GM18861 (cell line): Measurements from ENCODE around the gene BMPER.

Experiments
- ATAC-seq: cut with Tn5 transposase; IDR thresholded peaks from one replicate; pipeline ENCODE4 v1.9.1; 2021; ENCODE audit not compliant: unreplicated experiment

The BMPER gene

DNA sequence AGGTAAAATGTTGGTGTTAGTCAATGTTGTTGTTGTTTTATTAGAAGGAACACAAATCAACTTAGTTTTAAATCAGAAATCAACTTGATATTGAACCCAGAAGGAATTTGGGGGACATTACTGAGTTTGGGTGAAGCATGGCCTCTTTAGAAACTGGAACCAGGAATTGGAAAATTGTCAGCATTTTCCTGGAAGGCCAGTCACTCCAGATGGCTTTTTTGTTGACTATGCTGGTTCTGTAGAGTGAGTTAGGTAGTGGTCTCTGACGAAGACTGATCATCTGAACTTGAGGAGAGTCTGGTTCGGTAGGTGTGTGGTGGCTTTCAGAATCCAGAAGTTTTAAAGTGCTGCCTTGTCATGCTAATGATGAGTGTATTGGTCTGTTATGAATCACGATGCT is 111.5 kb downstream of the BMPER start:
- no peak for ATAC-seq

DNA sequence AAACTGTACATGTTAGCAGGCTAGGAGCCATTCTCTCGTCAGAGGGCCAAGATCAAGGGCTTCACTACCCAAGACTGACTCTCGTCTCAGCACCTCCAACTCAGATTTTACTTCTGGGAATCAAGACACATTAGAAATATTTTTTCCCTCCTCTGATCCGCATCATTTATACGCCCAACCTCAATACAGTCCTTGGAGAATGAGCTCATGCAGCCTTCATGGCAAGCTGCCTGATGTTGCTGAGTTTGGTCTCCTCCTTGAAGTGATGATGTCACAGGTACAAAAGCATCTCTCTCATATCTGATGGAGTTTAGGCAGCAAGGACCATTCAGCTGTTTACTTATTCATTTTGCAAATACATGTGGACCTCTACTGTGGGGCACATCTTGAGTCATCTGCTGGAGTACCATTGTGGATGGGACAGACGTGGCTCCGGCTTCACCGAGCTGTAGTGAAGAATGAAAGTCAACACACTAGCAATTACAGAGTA is 114.0 kb downstream of the BMPER start:
- no peak for ATAC-seq

DNA sequence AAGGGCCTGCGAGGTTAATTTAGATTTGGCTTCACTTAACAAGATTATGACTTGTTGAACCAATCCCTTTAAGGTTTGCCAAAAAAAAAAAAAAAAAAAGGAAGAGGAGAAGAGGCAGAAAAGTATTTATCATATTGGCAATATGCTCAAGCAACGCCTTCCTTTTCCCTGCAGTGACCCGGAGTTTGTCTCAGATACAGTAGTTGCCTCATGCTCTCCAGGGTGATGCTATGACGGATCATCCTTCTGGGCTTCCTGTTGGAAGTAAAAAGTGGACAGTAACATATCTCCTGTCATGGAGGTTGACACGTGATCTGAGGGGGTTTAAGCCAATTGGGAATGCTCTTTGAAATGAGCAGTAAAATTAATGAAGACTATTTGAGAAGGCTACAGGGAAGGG is 117.3 kb downstream of the BMPER start:
- ATAC-seq = no peak

DNA sequence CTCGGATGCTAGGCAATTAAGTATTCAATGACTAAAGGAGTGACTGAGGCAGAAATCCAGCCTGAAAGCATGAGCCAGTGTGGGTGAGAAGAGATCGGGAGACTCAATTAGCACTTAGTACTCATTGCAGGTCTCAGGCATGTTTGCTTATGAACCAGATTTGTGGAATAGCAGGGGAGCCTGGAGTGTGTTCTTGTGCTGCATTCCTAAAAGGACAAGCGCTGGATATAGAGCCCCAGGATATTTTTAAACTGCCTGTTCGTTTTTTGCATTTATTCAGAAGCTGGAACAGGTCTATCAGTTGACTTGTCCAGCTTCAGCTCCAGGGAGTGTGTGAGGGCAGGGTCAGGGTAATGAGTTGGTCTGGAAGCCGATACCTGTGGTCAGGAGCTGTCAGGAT is 120.3 kb downstream of the BMPER start:
- no peak for ATAC-seq

DNA sequence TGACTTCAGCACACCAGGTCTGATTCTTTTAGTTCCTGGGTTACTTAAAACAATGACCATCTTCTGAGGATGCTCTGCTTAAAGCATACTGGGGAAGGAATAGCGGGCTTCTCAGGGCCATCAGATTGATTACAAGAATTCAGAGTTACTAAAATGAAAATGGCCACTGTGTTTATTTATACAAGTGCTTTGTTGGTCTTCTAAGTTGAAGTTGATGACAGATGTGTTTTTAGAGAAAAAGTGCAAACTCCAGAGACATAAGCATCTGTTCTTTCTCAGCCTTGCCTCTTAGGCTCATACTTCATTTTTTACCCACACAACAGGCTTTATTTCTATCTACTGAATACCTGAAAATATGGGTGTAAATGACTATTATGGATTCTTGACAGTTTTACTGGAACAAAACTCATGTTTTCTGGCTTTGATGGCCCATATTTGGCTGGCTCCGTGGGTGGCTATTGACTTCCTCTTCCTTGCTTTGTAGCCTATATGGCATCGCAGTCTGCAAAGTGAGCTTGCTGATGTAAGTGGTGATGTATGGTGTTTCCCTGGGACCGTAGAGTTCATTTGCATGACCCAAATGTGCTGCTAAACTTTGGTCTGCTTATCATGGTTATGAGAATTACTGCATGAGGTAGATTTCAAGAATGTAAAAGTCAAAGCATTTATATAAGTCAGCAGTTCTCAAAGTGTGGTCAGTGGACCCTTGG is 121.3 kb downstream of the BMPER start:
- ATAC-seq = no peak

DNA sequence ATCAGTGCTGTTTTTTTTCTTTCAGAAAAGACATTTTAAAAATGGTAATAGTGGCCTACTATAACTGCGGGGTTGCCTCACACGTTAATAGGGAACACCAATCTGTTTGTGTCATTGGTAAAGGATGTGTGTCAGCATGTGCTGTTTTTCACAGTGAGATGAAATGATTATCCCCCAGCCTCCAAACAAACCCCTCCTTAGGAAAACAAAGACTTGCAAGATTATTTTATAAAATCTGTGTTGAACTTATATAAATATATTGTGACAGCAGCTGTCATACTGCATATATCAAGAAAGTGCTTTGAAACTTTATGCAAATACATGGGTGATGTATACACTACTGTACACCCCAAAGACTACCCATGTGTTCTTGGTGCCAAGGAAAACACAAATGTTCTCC is 125.8 kb downstream of the BMPER start:
- no peak for ATAC-seq

DNA sequence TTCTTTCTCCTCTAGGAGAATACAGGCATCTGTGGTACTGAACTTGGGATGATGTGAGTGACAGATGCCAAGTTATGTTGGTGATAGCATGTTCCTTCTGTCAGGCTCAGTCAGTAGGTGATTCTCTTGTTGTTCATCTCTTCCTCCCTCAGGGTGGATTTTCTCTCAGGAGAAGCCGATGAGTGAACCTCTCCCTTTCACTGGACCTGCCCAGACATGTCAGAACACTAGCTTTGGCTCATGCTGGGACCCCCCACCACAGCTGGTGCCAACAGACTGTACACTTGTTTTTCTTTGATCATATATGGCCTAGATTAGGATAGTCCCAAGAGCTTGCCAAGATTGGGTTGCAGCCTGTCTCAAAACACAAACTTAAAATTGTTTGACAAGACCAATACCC is 129.4 kb downstream of the BMPER start:
- ATAC-seq = no peak

DNA sequence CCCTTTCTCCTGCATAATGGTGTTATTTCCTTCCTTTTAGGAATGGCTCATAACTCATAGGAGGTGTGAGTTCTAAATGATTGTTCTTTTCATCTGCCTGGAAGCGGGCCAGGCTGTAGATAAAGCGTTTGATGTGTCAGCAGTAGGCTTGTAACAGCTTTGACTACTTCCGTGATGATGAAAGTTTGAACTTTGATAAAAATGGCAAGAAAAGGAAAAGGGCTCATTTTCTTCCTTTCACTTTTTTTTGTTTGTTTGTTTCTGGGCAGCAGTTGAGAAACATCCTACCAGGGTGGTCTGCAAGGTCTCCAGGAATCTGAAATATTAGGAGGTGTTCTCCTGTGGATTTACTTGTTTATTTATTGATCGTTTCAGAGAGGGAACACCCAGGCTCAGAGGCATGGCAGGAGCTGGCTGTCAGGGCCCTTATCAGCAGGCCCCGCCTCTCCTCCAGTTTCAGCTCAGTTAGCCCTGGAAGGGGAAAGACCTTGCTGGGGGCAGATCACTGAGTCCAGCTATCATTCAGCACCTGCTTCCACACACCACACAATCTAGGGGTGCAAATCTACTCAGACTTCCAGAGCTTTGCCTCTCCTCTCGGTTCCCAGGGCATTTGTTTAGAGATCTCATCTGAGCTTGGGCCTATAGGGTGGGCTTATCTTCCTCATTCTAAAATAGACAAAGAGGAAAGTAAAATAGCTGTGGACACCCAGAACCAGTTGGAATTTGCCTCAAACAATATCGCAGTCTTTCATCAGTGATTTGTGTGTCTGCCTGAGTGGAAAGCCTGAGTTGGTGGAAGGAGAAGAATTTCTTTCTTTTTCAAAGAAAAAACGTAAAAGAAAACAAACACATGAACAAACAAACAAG is 130.9 kb downstream of the BMPER start:
- ATAC-seq = no peak

DNA sequence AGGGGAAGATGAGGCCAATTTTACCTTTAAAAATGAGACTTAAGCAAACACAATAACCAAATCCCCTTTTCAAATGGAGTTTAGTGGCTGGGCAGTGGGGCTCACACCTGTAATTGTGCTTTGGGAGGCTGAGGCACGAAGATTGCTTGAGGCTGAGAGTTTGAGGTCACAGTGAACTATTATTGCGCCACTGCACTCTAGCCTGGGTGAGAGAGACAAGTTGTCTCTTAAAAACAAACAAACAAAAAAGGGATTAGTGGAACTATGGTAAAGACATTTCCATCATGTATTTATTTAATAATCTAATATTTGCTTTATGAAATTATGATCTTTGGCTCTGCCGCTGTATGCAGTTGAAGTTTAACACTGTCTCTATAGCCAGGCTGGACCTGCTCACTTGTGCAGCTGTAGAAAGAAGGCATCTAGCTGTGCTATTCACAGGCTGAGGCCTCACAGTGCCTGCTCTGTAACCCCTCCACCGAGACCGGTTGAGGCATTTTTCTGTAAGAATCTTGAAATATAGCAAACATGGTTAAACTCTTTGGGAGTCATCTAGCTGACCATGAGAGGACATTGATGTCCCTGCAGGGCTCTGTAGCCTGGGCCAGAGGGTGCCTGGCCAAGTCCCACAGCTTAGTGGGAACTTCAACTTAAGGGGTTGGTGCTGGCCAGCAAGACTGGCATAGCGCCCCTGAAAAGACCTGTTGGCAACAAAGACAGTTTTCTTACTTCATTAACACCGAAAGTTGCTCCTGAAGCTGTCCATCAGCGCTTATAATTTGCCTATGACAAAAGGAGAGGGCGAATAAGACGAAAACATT is 131.8 kb downstream of the BMPER start:
- no peak for ATAC-seq

DNA sequence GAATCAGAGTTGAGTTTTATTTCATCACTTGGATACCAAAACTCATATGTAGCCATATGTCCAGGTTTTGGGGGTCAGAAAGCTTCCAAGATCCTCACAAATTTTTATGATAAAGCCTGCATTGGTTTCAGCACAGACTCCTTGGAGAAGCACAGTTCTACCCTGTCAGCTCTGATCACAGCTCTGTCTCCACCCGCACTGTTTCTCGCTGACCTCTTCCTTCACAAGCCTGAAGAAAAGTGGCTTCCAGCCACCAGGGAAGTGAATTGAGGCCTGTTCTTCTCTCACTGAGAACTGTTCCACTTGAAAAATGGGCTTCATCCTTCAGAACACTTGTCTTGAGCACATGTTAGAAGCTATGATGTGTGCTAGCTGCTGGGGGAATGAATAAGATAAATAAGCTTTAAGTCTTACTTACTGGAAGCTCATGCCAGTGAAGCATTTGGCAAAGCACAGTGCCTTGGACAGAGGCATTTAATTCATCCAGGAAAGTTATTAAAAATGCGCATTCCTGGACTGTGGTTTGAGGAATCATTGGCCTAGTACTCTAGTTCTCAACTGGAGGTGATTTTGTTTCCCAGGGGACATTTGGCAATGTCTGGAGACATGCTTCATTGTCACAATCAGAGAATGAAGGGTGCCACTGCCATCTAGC is 133.6 kb downstream of the BMPER start:
- ATAC-seq = no peak

DNA sequence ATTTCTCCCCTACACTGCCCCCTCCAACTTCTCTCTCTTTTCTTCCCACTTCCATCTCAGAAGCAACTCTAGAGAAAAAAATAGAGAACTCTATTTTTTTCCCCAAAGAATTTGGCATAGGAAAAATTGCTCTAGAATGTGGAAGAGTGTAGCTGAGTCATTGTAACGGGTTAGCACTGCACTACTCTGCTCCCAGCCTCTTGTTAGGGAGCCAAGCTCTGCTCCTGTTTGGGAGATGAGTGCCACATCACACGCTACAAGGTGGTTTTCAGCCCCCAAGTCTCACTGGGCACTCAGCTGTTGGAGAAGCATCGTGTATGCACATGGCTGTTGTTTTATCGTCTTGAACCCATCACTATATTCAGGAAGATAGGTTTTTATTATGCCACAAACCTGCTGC is 136.4 kb downstream of the BMPER start:
- no peak for ATAC-seq

DNA sequence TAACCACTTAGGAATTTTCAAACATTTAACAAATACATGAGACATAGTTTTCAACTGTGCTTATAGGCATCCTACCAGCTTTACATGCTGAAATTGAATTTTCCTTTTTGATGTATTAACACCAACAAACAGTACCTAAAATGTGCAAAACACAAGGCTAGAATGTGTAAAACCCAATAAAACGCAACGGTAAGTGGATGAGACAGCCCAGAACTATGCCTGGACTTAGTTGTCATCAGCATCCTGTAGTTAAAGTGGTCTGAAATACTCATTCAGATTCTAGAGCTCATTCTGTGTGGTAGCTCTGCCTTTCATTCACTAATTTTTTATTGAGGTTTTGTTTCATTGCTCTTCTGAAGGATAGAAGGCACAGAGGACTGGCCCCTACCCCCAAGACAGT is 137.1 kb downstream of the BMPER start:
- ATAC-seq = no peak

DNA sequence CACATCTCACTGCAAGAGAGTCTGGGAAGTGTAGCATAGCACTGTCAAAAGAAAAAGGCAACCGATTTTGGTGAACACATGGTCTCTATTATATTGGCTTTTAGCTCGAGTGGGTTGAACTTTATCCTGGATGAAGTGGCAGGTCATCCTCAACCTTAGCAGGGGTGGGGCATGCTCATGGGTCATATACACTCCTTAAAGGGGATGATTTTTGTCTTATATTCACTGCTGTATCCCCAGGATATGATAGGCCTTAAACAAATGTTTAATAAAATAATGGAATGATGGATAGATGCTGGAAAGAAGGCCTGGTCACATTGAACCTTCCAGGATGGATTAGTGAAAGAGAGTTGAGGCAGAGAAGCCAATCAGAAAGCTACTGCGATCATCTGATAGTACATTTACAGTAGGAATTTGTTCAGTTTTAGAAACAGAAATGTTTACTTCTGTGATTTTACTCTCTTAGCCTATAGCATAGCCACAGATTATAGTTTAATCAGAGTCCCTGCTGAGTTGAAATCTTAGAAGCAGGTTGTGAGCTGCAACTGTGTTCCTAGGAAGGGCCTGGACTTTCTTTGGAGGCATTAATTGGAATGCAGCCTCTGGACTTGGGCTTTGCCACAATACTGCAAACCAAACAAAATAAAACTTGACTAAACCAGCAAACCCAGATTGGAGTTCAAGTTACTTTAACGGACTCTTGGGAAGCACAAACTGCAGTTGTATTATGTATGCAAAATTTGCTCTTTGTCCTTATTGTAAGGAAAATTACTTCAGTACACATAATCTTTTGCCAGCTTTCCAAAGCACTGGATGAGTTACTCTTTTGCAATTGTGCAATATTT is 138.3 kb downstream of the BMPER start:
- ATAC-seq = no peak

DNA sequence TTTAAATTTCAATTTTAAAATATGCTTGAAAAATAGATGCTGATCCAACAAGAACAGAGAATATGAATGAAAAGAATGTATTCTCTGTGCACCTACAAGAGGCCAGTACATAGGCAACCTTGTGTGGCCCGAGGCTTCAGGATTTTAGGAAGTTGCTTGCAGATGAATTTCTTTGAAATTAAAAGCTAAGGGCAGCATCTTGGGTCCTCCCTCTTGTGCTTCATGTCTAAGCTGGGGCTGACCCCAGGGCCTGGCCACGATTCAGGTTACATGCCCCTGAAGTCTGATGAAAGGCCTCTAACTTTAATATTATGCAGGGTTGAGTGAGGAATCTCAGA is 138.9 kb downstream of the BMPER start:
- no peak for ATAC-seq

DNA sequence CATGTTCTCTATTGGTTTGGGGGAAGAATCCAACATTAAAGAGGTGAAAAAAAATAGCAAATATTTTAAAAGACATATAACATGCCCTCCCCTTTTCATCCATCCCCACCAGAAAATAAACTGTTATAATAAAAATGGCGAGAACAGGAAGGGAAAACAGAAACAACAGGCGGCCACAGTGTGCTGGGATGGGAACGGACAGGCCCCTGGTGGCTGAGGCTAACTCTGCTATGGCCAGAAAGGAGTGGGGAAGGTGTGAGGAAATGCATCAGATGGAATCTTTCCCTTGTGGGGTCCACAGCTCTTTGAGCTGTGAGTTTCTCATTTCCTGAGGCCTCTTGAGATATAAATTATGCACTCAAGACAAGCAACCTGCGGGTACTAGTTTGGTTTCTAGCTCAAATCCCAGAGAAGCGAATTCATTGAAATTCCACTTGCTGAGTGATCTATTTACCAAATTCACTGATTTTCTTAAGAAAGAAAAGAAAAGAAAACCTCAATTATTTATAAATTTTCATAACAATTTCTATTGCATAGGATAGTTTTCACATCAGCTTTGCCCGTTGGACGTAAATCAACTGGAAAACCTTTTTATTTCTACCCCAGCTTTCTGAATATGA is 139.5 kb downstream of the BMPER start:
- no peak for ATAC-seq

DNA sequence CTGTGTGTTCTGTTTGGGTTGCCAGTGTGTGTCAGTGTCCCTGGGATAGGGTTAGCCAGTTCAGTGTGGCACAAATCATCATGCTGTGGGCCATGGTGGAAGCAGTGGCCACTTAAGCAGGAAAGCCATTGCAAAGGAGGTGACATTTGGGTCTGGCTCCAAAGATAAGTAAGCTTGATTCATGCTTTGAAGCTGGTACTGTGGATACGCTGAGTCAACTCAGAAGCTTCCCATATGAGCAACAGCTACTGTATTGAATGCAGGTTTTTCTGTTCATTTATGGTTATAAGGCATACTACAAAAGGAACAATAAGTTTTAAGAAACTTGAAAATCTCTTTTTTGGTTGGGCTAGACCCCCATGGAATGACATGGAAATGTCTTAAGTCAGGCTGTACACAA is 143.1 kb downstream of the BMPER start:
- no peak for ATAC-seq

DNA sequence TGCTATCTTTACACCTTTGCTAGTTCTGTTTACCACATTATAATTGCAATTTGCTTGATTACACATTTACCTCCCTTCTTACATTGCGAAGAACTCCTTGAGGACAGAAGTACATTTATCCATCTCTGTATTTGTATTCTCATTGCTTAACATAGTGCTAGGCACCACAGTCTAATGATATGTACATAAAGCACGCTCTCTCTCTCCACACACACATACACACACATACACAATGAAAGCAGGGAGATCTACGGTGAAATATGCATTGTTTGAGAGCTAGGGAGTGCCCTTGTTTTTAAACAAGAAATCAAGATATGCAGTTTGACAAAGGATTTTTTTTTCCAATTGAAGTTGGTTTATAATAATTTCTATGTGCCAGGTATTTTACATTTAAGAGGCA is 148.7 kb downstream of the BMPER start:
- no peak for ATAC-seq

DNA sequence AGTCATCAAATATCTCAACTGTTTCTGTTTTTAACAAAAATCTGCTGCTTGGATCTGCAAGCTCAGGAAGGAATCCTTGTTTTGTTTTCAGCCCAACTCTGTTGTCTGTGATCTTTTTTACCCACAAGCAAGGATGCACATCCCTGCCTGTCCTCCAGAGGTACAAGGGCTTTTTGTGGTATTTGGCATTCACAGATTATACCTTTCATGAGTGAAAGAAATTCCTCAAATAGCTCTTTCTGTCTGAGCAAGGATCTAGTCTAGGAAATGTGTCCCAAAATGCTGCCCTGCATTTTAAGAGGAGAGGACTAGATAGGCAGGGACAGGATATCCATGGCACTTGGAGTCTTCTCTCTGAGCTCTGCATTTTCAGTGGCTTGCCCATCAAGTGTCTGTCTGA is 151.8 kb downstream of the BMPER start:
- ATAC-seq = no peak

DNA sequence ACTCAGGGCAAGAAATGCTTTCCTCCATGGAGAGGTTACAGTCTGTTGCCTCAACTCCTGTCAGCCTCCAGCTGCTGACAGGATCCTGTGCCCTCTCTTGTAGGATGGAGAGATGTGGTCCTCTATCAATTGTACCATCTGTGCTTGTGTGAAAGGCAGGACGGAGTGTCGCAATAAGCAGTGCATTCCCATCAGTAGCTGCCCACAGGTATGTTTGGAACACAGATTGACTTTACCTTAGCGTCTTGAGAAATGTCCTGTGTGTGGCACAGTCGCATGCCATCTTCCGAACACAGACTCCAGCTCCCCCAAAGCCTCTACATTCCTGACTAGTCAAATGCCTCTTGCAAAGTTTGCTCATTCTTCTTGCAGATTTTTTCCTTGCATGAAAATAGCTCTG is 152.6 kb downstream of the BMPER start:
- ATAC-seq = no peak

DNA sequence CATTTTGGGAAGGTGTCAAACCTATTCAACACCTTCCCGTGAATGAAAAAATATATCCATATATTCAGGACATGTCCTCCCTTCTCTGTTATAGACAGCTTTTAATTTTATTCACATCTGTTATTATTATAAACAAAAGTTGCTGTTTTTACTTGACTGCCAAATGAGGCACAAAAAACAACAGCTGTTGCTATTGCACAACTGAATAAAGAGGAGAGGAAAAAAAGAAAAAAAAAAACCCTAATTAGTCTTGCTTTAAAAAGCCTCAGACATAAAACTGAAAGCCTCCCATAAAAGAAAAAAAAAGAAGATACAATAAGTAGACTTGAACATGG is 153.4 kb downstream of the BMPER start:
- no peak for ATAC-seq
